ENCODE data around the gene ZBED5. TPM values are rescaled to one million over a fixed set of nuclear protein-coding genes. Genes with fewer than 3 reads are reported as not detected.

Gene ZBED5
- total and polyA plus RNA-seq, 2 of the 4 experiments (the other 2 are of a cell fraction): 28.2 to 30.8 TPM

DNA sequence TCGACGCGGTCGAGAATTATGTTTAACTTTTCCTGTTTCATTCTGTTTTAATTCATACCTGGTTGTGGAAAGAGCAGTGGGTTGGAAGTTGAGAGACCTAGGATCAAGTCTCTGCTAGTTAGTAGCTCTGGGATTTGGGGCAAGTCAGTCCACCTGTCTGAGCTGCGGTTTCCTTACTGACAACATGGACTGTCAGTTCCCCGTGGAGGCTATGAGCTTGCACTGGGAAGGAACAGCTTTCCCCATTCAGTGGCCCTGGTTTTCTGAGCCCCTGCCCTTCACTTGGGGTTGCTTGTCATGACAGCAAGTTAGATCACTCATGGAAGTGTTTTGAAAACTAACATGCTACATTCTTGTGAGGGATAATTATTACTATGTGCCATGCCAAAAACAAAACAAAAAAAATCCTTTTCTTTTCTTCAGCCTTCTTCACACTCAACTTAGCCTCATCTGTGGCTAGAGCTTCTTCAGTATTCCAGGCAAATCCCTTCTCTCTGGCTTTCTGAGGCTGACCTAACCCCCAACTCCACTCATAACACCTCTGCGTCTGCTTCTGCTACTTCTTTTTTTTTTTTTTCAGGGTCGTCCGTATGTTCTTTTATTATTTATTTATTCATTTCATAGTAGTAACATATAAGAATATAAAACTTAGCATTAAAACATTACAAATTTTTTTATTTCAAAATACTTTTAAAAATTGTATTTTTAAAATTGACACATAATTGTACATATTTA, 43.0 kb upstream of the ZBED5 start:
- Histone ChIP-seq H2AFZ (replicated peaks; ENCODE audit: low read length, poor library complexity) (peak overlapping the region; percentile 4), H3K36me3 (ENCODE audit: control insufficient read depth, insufficient read depth, low read length) (no peaks in the 10 kb centered on the region), H2BK15ac (ENCODE audit: low read depth, low read length) (peak overlapping the region; percentile 85), H2BK20ac (ENCODE audit: low read depth, low read length) (peak overlapping the region; percentile 94), H2AK5ac (ENCODE audit: low read depth, low read length) (peak overlapping the region; percentile 90), H2BK120ac (ENCODE audit: low read depth, low read length) (peak overlapping the region; percentile 91), H3K27me3 (ENCODE audit: control insufficient read depth, insufficient read depth, low read length) (no peaks in the 10 kb centered on the region), H3K4me2 (ENCODE audit: low read depth, low read length) (peak overlapping the region; percentile 71), H3K18ac (ENCODE audit: low read depth, low read length) (peak overlapping the region; percentile 83), H3K23ac (ENCODE audit: low read depth, low read length) (peak overlapping the region; percentile 47), H4K8ac (ENCODE audit: low read depth in 2 of 2, low read length in 2 of 2) (peak overlapping the region; percentile 80 to 84), H3K27ac (ENCODE audit: insufficient read depth, low read length) (peak overlapping the region; percentile 90), H4K5ac (ENCODE audit: low read depth, low read length) (peak overlapping the region; percentile 74), H3K4me3 (ENCODE audit: insufficient read depth, low read depth, low read length) (no peak overlapping the region), H2BK5ac (ENCODE audit: low read depth, low read length, poor library complexity, severe bottlenecking) (peak overlapping the region; percentile 76), H4K91ac (ENCODE audit: insufficient read depth, low read depth, low read length) (peak overlapping the region; percentile 86), H3K56ac (ENCODE audit: extremely low read depth, insufficient read depth, low read length) (peak overlapping the region; percentile 96), H2AK9ac (replicated peaks; ENCODE audit: low read depth, low read length, poor library complexity) (no peak overlapping the region), H3K9me1 (ENCODE audit: insufficient read depth, low read length) (peaks cover 21% of the 10 kb centered on the region), H3K4me1 (ENCODE audit: control insufficient read depth, insufficient read depth, low read length) (peaks cover 24% of the 10 kb centered on the region), H3K14ac (replicated peaks; ENCODE audit: low read depth, low read length) (peak overlapping the region; percentile 47), H3K9ac (ENCODE audit: low read depth, low read length) (peak overlapping the region; percentile 74), H3K9me3 (ENCODE audit: control insufficient read depth, insufficient read depth, low read length) (no peaks in the 10 kb centered on the region), H3K79me1 (ENCODE audit: low read depth in 1 of 2, low read length in 2 of 2) (peaks cover 0 to 21% of the 10 kb centered on the region in 2 experiments; a peak in 2 of 4 replicates), H4K20me1 (ENCODE audit: insufficient read depth, low read length) (peaks cover 6% of the 10 kb centered on the region; the same call in 1 of the 2 replicates), H3K4ac (ENCODE audit: low read depth, low read length) (peak overlapping the region; percentile 94)
- in situ Hi-C loops (cut with MboI; ENCODE audit: low sequenced_read_pairs) (no loop called here), dilution Hi-C loops (cut with HindIII; ENCODE audit: low sequenced_read_pairs, unreplicated experiment) (no loop called here), intact Hi-C loops (cut with micrococcal nuclease) (loop anchor here (2.0 kb wide), 1 partner anchor 30 kb away; no protein-coding TSS in a partner anchor)
- POLR2A ChIA-PET (ENCODE audit: unreplicated experiment): interaction anchor here (0.5 to 1.9 kb wide), 4 partner anchors 9 to 212 kb away, joined by 3 to 6 read pairs (median 3); partner anchors contain the start of gene EIF4G2
- CTCF ChIA-PET: interaction anchor here (0.8 to 1.7 kb wide), 6 partner anchors 21 to 92 kb away, joined by 3 to 8 read pairs (median 3); partner anchors contain the start of gene EIF4G2
- DNase-seq: peak; percentile 57
- no TSS peak for BruUV-seq (replicated peaks)
- WGBS, 2 experiments (ENCODE audit: extremely low coverage in 2 of 2, insufficient read length in 1 of 2): no CpG with 5 or more reads among the region's 9 CpGs
- TF ChIP-seq CTCF (conservative IDR thresholded peaks at IDR 0.05; ENCODE audit: low read depth, low read length) (no peak), MAZ (IDR thresholded peaks at IDR 0.05; ENCODE audit: borderline replicate concordance, low read depth, low read length) (no peak), RCOR1 (IDR thresholded peaks at IDR 0.05; ENCODE audit: insufficient replicate concordance, low read length) (no peak), BHLHE40 (IDR thresholded peaks at IDR 0.05; ENCODE audit: low read depth, low read length) (no peak), CHD1 (IDR thresholded peaks at IDR 0.05; ENCODE audit: low read depth, low read length) (no peak), NFE2L2 (IDR thresholded peaks at IDR 0.05; ENCODE audit: low read depth, low read length) (no peak), CEBPB (IDR thresholded peaks at IDR 0.05; ENCODE audit: low read depth, low read length) (no peak), FOS (IDR thresholded peaks at IDR 0.05; ENCODE audit: low read depth, low read length) (no peak), RFX5 (IDR thresholded peaks at IDR 0.05; ENCODE audit: low read depth, low read length) (no peak), RAD21 (IDR thresholded peaks at IDR 0.05; ENCODE audit: low read length) (no peak), SMC3 (IDR thresholded peaks at IDR 0.05; ENCODE audit: low read depth, low read length) (no peak), POLR2A (IDR thresholded peaks at IDR 0.05; ENCODE audit: low read depth, low read length) (no peak)
- TF ChIP-seq, protein P1, sequence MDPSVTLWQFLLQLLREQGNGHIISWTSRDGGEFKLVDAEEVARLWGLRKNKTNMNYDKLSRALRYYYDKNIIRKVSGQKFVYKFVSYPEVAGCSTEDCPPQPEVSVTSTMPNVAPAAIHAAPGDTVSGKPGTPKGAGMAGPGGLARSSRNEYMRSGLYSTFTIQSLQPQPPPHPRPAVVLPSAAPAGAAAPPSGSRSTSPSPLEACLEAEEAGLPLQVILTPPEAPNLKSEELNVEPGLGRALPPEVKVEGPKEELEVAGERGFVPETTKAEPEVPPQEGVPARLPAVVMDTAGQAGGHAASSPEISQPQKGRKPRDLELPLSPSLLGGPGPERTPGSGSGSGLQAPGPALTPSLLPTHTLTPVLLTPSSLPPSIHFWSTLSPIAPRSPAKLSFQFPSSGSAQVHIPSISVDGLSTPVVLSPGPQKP (IDR thresholded peaks at IDR 0.05; ENCODE audit: borderline replicate concordance, low read depth, low read length): no peak
- TF ChIP-seq, protein P2, sequence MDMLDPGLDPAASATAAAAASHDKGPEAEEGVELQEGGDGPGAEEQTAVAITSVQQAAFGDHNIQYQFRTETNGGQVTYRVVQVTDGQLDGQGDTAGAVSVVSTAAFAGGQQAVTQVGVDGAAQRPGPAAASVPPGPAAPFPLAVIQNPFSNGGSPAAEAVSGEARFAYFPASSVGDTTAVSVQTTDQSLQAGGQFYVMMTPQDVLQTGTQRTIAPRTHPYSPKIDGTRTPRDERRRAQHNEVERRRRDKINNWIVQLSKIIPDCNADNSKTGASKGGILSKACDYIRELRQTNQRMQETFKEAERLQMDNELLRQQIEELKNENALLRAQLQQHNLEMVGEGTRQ (IDR thresholded peaks at IDR 0.05; ENCODE audit: low read depth, low read length): no peak
- ATAC-seq (ENCODE audit: low read depth): peak; percentile 6
